ENCODE data around the gene LRCH4.

LRCH4 gene, protein sequence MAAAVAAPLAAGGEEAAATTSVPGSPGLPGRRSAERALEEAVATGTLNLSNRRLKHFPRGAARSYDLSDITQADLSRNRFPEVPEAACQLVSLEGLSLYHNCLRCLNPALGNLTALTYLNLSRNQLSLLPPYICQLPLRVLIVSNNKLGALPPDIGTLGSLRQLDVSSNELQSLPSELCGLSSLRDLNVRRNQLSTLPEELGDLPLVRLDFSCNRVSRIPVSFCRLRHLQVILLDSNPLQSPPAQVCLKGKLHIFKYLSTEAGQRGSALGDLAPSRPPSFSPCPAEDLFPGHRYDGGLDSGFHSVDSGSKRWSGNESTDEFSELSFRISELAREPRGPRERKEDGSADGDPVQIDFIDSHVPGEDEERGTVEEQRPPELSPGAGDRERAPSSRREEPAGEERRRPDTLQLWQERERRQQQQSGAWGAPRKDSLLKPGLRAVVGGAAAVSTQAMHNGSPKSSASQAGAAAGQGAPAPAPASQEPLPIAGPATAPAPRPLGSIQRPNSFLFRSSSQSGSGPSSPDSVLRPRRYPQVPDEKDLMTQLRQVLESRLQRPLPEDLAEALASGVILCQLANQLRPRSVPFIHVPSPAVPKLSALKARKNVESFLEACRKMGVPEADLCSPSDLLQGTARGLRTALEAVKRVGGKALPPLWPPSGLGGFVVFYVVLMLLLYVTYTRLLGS

GRCh38 chr7:100585511-100586265 lies at the start of gene LRCH4:
LRCH4 (minus strand) TSS chr7:100586129; CDS start chr7:100586100, 29 bp downstream.
- TF ChIP-seq, protein P1, sequence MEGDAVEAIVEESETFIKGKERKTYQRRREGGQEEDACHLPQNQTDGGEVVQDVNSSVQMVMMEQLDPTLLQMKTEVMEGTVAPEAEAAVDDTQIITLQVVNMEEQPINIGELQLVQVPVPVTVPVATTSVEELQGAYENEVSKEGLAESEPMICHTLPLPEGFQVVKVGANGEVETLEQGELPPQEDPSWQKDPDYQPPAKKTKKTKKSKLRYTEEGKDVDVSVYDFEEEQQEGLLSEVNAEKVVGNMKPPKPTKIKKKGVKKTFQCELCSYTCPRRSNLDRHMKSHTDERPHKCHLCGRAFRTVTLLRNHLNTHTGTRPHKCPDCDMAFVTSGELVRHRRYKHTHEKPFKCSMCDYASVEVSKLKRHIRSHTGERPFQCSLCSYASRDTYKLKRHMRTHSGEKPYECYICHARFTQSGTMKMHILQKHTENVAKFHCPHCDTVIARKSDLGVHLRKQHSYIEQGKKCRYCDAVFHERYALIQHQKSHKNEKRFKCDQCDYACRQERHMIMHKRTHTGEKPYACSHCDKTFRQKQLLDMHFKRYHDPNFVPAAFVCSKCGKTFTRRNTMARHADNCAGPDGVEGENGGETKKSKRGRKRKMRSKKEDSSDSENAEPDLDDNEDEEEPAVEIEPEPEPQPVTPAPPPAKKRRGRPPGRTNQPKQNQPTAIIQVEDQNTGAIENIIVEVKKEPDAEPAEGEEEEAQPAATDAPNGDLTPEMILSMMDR (IDR thresholded peaks at IDR 0.05; ENCODE audit: low read depth, low read length, missing control alignments), result no peak
- peak within 1 kb of the TSS; percentile 90 for H3K4me3 ChIP-seq (replicated peaks; ENCODE audit: low read depth, low read length)
- no peak for DNase-seq (ENCODE audit: extremely low read depth, low read depth)

- peak overlapping the region; percentile 48 for H3K4me3 ChIP-seq (replicated peaks; ENCODE audit: low read depth, low read length)
- no peak for DNase-seq (ENCODE audit: extremely low read depth, low read depth)
- TF ChIP-seq, protein P1 (IDR thresholded peaks at IDR 0.05; ENCODE audit: low read depth, low read length, missing control alignments), result peak; percentile 24
Observed at GRCh38 chr7:100632951-100633717, 47.2 kb upstream of the LRCH4 start.

- TF ChIP-seq, protein P1 (IDR thresholded peaks at IDR 0.05; ENCODE audit: low read depth, low read length, missing control alignments), result no peak
- no peak overlapping the region for H3K4me3 ChIP-seq (replicated peaks; ENCODE audit: low read depth, low read length)
- DNase-seq (ENCODE audit: extremely low read depth, low read depth), result no peak
Observed at GRCh38 chr7:100630066-100630465, 44.1 kb upstream of the LRCH4 start.

DNA sequence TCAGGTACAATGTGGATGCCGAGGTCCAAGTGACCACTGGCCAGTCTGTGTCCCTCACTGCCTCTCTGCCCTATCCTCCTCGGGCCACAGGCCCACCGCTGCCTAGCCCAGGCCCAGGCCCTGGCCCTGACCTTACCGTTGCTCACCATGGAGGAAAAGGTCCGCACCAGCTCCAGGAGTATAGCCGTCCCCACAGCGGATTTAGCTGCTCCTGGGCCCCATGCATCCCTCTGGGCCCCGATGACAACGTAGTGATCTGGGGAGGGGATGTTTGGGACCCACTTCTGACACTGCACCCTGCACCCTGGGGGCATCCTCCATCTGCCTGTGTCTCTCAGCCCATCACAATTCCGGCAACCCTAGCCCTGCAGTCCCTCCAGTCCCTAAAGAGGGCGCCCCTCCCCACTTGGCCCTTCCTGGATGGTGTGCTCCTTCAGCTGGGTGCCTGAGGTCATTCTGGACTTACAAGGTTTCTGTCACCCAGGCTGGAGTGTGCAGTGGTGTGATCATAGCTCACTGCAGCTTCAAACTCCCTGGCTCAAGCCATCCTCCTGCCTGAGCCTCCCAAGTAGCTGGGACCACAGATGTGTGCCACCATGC lies 43.3 kb upstream of the LRCH4 start:
- H3K4me3 ChIP-seq (replicated peaks; ENCODE audit: low read depth, low read length), result no peak overlapping the region

GRCh38 chr7:100627238-100627549 lies 41.3 kb upstream of the LRCH4 start:
- TF ChIP-seq, protein P1 (IDR thresholded peaks at IDR 0.05; ENCODE audit: low read depth, low read length, missing control alignments), result no peak
- H3K4me3 ChIP-seq (replicated peaks; ENCODE audit: low read depth, low read length), result peak overlapping the region; percentile 58

More for the DNA sequence above, 43.3 kb upstream of the LRCH4 start:
- TF ChIP-seq, protein P1 (IDR thresholded peaks at IDR 0.05; ENCODE audit: low read depth, low read length, missing control alignments), result peak; percentile 59
- no peak for DNase-seq (ENCODE audit: extremely low read depth, low read depth)

More at GRCh38 chr7:100627238-100627549, 41.3 kb upstream of the LRCH4 start:
- no peak for DNase-seq (ENCODE audit: extremely low read depth, low read depth)
